Activated CD8-positive, alpha-beta memory T cell treated with anti-CD3 and anti-CD28 coated beads, Interleukin-2, amount 10 ng/mL, durations not matched to agents 7 days and 5 days (primary cell): ENCODE results near the gene MPZL1. TPM values are rescaled to one million over a fixed set of nuclear protein-coding genes. Genes with fewer than 3 reads are reported as not detected.

Experiments
- ATAC-seq: fragments of 150-1000 bp; cut with Tn5 transposase; one replicate; pipeline ENCODE4 v1.10.0; 2021; ENCODE audit warnings: moderate library complexity
- CTCF ChIA-PET: fragments of 350-600 bp; sonication (Branson Sonifier 250); formaldehyde crosslinking; loops from one replicate; lab custom pipeline; 2021; ENCODE audit warnings: antibody characterized with exemption; lab: Charles Lee
- DNase-seq: peaks from one replicate; pipeline ENCODE4 v3.0.0-alpha.2; 2020
- H3K27ac Mint-ChIP-seq: one replicate; pipeline ENCODE4 v1.8.0; 2021; ENCODE audit warnings: mild to moderate bottlenecking, mixed read lengths
- H3K27me3 Mint-ChIP-seq: one replicate; pipeline ENCODE4 v1.8.0; 2021; ENCODE audit warnings: mixed read lengths
- H3K36me3 Mint-ChIP-seq: one replicate; pipeline ENCODE4 v1.8.0; 2021; ENCODE audit warnings: mild to moderate bottlenecking, mixed read lengths
- H3K4me1 Mint-ChIP-seq: one replicate; pipeline ENCODE4 v1.8.0; 2021; ENCODE audit warnings: mixed read lengths
- H3K4me3 Mint-ChIP-seq: one replicate; pipeline ENCODE4 v1.8.0; 2021; ENCODE audit warnings: mild to moderate bottlenecking, moderate library complexity, mixed read lengths
- H3K9me3 Mint-ChIP-seq: one replicate; pipeline ENCODE4 v1.8.0; 2022; ENCODE audit warnings: low read depth, mixed read lengths
- total RNA-seq, 2 experiments: library from RNA; stranded (reverse); gene quantifications; one replicate each; pipeline ENCODE4 v1.2.3, GENCODE V29; 2021

The MPZL1 gene
- total RNA-seq, 2 experiments from 2014 or later: 12.4 to 14.2 TPM

DNA sequence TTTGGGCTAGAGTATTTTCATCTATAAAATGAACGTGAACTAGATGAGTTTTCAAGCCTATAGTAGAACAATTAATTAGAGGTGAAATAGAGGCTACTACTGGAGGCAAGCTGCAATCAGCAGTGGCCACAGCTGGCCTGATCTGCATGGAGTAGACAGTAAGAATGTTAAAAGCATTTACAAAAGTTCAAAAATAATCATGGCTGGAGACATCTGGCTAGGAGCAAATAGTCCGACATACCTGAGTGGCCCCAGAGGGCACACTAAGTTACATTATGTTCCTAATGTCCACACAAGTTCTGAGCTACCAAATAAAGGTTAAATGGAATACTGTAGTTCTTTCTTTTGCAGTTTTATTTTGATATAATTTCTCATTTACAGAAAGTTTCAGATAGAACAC is 28.0 kb downstream of the MPZL1 start:
- Mint-ChIP-seq H3K36me3 (peaks cover 1% of the 10 kb centered on the region), H3K9me3 (no peaks in the 10 kb centered on the region), H3K4me3 (no peak overlapping the region), H3K27ac (no peak overlapping the region), H3K4me1 (peaks cover 5% of the 10 kb centered on the region), H3K27me3 (no peaks in the 10 kb centered on the region)
- CTCF ChIA-PET: interaction anchor here (1.5 kb wide), 1 partner anchor 333 kb away, joined by 3 read pairs; no protein-coding TSS in a partner anchor
- DNase-seq (no peak), ATAC-seq (no peak)

DNA sequence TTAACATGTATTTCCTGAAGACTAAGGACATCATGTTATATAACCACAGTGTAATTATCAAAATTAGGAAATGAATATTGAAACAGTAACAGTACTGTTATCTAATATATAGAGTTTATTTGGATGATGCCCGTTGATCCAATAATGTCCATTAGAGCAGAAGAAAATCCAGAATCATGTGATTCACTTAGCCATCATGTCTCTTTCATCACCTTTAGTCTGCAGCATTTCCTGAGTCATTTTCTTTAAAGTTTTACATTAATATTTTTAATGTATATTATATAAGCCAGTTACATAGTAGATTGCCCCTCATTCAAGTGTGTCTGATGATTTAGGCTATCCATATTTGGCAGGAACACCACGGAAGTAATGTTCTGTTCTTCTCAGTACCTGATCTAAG is 28.9 kb downstream of the MPZL1 start:
- H3K4me3 Mint-ChIP-seq: no peak overlapping the region
- peaks cover 1% of the 10 kb centered on the region for H3K36me3 Mint-ChIP-seq
- H3K27ac Mint-ChIP-seq: no peak overlapping the region
- ATAC-seq (no peak), DNase-seq (no peak)
- H3K27me3 Mint-ChIP-seq: no peaks in the 10 kb centered on the region
- H3K4me1 Mint-ChIP-seq: peaks cover 5% of the 10 kb centered on the region
- CTCF ChIA-PET: interaction anchor here (1.5 kb wide), 1 partner anchor 332 kb away, joined by 3 read pairs; no protein-coding TSS in a partner anchor
- no peaks in the 10 kb centered on the region for H3K9me3 Mint-ChIP-seq

DNA sequence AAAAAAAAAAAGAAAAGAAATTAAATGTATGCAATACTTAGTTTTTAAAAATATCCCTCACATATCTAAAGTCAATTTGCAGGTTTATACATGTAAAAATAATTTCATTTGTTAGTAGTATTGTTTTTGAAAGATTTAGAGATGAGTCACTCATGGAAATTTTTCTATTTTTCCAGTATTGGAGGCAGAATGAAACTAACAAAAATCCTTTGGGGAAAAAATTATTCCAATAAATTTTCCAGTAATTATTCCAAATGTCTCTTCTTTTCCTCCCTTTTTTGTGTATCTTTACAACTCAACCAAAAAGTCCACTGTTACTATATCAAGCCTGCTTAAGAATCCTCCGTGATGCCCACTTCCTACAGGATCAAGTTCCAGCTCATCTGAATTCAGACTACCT is 29.9 kb downstream of the MPZL1 start:
- no peak overlapping the region for H3K27ac Mint-ChIP-seq
- CTCF ChIA-PET: no interaction called here
- H3K27me3 Mint-ChIP-seq: no peaks in the 10 kb centered on the region
- no peak for DNase-seq
- no peak for ATAC-seq
- peaks cover 1% of the 10 kb centered on the region for H3K36me3 Mint-ChIP-seq
- H3K4me1 Mint-ChIP-seq: peaks cover 5% of the 10 kb centered on the region
- no peak overlapping the region for H3K4me3 Mint-ChIP-seq
- H3K9me3 Mint-ChIP-seq: no peaks in the 10 kb centered on the region

DNA sequence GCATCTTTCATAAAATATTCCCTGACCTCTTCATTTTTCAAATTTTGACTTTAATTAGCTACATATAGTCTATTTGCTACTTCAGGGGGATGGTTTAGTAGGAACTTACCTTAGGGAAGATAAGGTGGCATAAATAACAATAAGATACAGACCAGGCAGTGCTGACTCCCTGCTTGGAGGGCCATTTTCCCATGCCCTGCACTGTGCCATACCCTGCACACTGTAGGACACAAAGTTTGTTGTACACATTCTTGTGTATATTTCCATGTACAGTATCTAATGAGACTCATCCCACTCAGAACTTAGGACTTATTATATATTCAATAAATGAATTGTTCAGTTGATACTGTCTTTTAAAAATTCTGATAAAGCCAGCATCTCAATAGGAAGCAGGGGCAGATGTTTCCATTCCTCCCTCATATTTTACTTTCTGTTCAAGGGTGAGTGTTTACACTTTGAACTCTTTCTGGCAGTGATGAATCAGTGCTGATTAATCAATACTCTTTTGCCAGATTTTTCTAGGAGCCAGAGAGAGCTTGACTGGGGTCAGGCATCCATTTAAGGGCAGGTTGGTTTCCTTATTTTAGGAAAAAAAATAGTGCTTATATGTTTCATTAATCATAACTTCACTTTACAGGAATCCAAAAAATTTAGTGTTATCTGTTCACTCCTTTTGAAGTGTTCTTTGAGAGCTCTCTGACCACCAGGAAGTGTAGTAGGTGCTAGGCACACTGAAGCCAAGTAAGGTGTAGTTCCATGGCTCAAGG is 30.6 kb downstream of the MPZL1 start:
- Mint-ChIP-seq H3K9me3 (no peaks in the 10 kb centered on the region), H3K4me1 (peaks cover 5% of the 10 kb centered on the region), H3K27me3 (no peaks in the 10 kb centered on the region), H3K4me3 (no peak overlapping the region), H3K36me3 (peaks cover 1% of the 10 kb centered on the region), H3K27ac (no peak overlapping the region)
- DNase-seq (no peak), ATAC-seq (no peak)
- CTCF ChIA-PET: interaction anchor here (0.8 to 1.2 kb wide), 2 partner anchors 10 to 183 kb away, joined by 3 to 4 read pairs; no protein-coding TSS in a partner anchor

- Mint-ChIP-seq H3K4me1 (peaks cover 6% of the 10 kb centered on the region), H3K9me3 (no peaks in the 10 kb centered on the region), H3K4me3 (no peak overlapping the region), H3K36me3 (peaks cover 1% of the 10 kb centered on the region), H3K27ac (no peak overlapping the region), H3K27me3 (no peaks in the 10 kb centered on the region)
- CTCF ChIA-PET: interaction anchor here (0.7 to 0.8 kb wide), 2 partner anchors 71 to 500 kb away, joined by 3 read pairs; no protein-coding TSS in a partner anchor
- ATAC-seq: no peak
- no peak for DNase-seq
These were observed 33.9 kb downstream of the MPZL1 start for GRCh38 chr1:167755654-167756053.

- Mint-ChIP-seq H3K4me3 (no peak overlapping the region), H3K27me3 (no peaks in the 10 kb centered on the region), H3K36me3 (peaks cover 1% of the 10 kb centered on the region), H3K4me1 (peaks cover 14% of the 10 kb centered on the region), H3K27ac (no peak overlapping the region), H3K9me3 (no peaks in the 10 kb centered on the region)
- CTCF ChIA-PET: interaction anchor here (0.8 kb wide), 1 partner anchor 70 kb away, joined by 3 read pairs; no protein-coding TSS in a partner anchor
- ATAC-seq: no peak
- no peak for DNase-seq
These were observed 35.1 kb downstream of the MPZL1 start for GRCh38 chr1:167756730-167757405.

DNA sequence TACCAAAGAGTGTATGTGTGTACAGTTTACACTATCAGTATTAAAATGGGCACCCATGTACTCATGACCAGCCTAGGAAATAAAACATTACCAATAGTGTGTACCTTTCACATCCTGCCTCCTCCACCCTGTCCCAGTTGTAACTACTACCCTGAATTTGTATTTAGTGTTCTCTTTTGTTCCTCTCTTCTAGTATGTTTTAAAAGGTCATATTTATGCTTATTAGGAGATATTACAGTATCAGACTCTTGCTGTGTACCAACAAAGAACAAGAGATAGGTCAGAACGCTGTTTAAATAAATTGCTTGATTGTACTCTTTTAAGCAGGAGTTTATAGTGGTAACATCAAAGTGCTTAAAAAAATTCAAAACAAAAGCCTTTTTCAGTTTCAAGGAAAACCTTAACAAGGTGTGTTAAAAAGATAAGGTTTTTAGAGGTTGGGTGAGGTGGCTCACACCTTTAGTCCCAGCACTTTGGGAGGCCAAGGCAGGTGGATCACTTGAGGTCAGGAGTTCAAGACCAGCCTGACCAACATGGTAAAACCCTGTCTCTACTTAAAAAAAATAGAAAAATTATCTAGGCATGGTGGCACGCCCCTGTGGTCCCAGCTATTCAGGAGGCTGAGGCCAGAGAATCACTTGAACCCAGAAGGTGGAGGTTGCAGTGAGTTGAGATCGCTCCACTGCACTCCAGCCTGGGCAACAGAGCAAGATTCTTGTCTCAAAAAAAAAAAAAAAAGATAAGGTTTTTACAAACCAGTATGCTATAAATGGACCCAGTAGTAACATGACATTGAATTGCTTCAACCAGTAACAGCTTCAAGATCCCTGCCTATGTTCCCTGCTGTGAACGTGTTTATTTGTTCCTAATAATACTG is 35.9 kb downstream of the MPZL1 start:
- H3K27me3 Mint-ChIP-seq: no peaks in the 10 kb centered on the region
- H3K9me3 Mint-ChIP-seq: no peaks in the 10 kb centered on the region
- CTCF ChIA-PET: no interaction called here
- DNase-seq (no peak), ATAC-seq (no peak)
- no peak overlapping the region for H3K4me3 Mint-ChIP-seq
- peaks cover 15% of the 10 kb centered on the region for H3K4me1 Mint-ChIP-seq
- H3K27ac Mint-ChIP-seq: no peak overlapping the region
- peaks cover 1% of the 10 kb centered on the region for H3K36me3 Mint-ChIP-seq

GRCh38 chr1:167761400-167761799 is 39.6 kb downstream of the MPZL1 start:
- Mint-ChIP-seq H3K36me3 (peaks cover under 1% of the 10 kb centered on the region), H3K4me3 (no peak overlapping the region)

GRCh38 chr1:167762061-167762746 is 40.4 kb downstream of the MPZL1 start:
- H3K27ac Mint-ChIP-seq: no peak overlapping the region
- CTCF ChIA-PET: interaction anchor here (0.7 to 1.6 kb wide), 3 partner anchors 8 to 12 kb away, joined by 3 to 4 read pairs (median 3); no protein-coding TSS in a partner anchor
- peaks cover 12% of the 10 kb centered on the region for H3K4me1 Mint-ChIP-seq
- no peak for DNase-seq
- H3K9me3 Mint-ChIP-seq: no peaks in the 10 kb centered on the region
- peaks cover 2% of the 10 kb centered on the region for H3K36me3 Mint-ChIP-seq
- no peaks in the 10 kb centered on the region for H3K27me3 Mint-ChIP-seq
- ATAC-seq: no peak
- no peak overlapping the region for H3K4me3 Mint-ChIP-seq

More at GRCh38 chr1:167761400-167761799, 39.6 kb downstream of the MPZL1 start:
- no peaks in the 10 kb centered on the region for H3K27me3 Mint-ChIP-seq
- CTCF ChIA-PET: interaction anchor here (0.7 to 1.6 kb wide), 2 partner anchors 8 to 9 kb away, joined by 3 to 4 read pairs; no protein-coding TSS in a partner anchor
- no peak overlapping the region for H3K27ac Mint-ChIP-seq
- peaks cover 10% of the 10 kb centered on the region for H3K4me1 Mint-ChIP-seq
- DNase-seq: no peak
- H3K9me3 Mint-ChIP-seq: no peaks in the 10 kb centered on the region
- ATAC-seq: no peak

DNA sequence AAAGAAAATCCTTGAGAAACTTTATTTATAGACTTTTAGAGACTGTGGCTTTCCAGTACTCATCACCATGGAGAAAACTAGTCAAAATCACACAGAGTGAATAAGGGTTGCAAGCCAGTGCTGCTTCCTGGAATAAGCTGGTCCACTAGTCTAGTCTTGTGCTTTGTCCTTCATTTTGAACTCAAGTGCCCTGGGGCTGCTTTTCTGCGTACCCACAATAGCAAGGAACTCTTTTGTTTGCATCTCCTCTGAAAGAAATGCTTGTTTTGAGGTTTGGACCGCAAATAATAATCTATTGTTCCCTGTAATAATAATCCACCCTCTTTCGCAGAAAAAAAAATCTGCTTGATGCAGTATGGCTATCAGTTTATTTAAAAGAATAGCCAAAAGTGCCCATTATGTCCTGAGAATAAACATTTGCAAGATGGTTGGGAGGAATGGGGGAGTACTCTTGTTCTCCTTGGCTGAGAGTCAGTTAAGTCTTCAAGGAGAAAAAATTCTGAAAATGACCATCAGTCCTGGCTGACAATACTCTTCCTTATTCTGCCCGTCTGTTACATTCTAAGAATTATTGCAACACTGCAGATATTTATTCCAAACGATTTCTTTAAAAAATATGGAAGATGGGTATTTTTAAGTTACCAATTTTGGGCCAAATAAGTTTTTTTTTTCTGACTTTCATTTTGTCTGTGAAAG is 41.9 kb downstream of the MPZL1 start:
- Mint-ChIP-seq H3K27ac (no peak overlapping the region), H3K4me1 (peaks cover 18% of the 10 kb centered on the region), H3K4me3 (no peak overlapping the region), H3K36me3 (peaks cover 7% of the 10 kb centered on the region), H3K27me3 (no peaks in the 10 kb centered on the region), H3K9me3 (no peaks in the 10 kb centered on the region)
- no peak for DNase-seq
- ATAC-seq: no peak
- CTCF ChIA-PET: no interaction called here

- Mint-ChIP-seq H3K4me1 (peaks cover 18% of the 10 kb centered on the region), H3K36me3 (peaks cover 10% of the 10 kb centered on the region), H3K27ac (no peak overlapping the region), H3K9me3 (no peaks in the 10 kb centered on the region), H3K27me3 (no peaks in the 10 kb centered on the region), H3K4me3 (no peak overlapping the region)
- no peak for DNase-seq
- ATAC-seq: no peak
- CTCF ChIA-PET: no interaction called here
These were observed 42.9 kb downstream of the MPZL1 start for GRCh38 chr1:167764458-167765330.
